ENCODE results near the gene GPRC5B.

Gene GPRC5B

GRCh38 chr16:19909750-19910322, 25.2 kb upstream of the GPRC5B start:
- TF ChIP-seq POLR2AphosphoS5 (IDR thresholded peaks at IDR 0.05; ENCODE audit: low read depth, low read length) (no peak), SIN3A (IDR thresholded peaks at IDR 0.05; ENCODE audit: borderline replicate concordance, insufficient read depth, low read length) (no peak), TAF1 (IDR thresholded peaks at IDR 0.05; ENCODE audit: borderline replicate concordance, insufficient read depth, low read length) (no peak), FOXP2 (optimal IDR thresholded peaks at IDR 0.05; ENCODE audit: borderline replicate concordance, extremely low read depth, extremely low read length, insufficient read depth) (no peak), REST (IDR thresholded peaks at IDR 0.05; ENCODE audit: insufficient read depth in 1 of 2, low read depth in 2 of 2, low read length in 2 of 2) (no peak)

GRCh38 chr16:19908921-19909320, 24.3 kb upstream of the GPRC5B start:
- TF ChIP-seq REST (IDR thresholded peaks at IDR 0.05; ENCODE audit: insufficient read depth in 1 of 2, low read depth in 2 of 2, low read length in 2 of 2): no peak
- TF ChIP-seq SIN3A (IDR thresholded peaks at IDR 0.05; ENCODE audit: borderline replicate concordance, insufficient read depth, low read length): no peak
- TF ChIP-seq FOXP2 (optimal IDR thresholded peaks at IDR 0.05; ENCODE audit: borderline replicate concordance, extremely low read depth, extremely low read length, insufficient read depth): no peak
- TF ChIP-seq TAF1 (IDR thresholded peaks at IDR 0.05; ENCODE audit: borderline replicate concordance, insufficient read depth, low read length): no peak
- TF ChIP-seq POLR2AphosphoS5 (IDR thresholded peaks at IDR 0.05; ENCODE audit: low read depth, low read length): no peak

GRCh38 chr16:19907161-19907992, 22.7 kb upstream of the GPRC5B start:
- TF ChIP-seq SIN3A (IDR thresholded peaks at IDR 0.05; ENCODE audit: borderline replicate concordance, insufficient read depth, low read length) (no peak), POLR2AphosphoS5 (IDR thresholded peaks at IDR 0.05; ENCODE audit: low read depth, low read length) (no peak), FOXP2 (optimal IDR thresholded peaks at IDR 0.05; ENCODE audit: borderline replicate concordance, extremely low read depth, extremely low read length, insufficient read depth) (no peak), REST (IDR thresholded peaks at IDR 0.05; ENCODE audit: insufficient read depth in 1 of 2, low read depth in 2 of 2, low read length in 2 of 2) (no peak), TAF1 (IDR thresholded peaks at IDR 0.05; ENCODE audit: borderline replicate concordance, insufficient read depth, low read length) (no peak)

- TF ChIP-seq FOXP2 (optimal IDR thresholded peaks at IDR 0.05; ENCODE audit: borderline replicate concordance, extremely low read depth, extremely low read length, insufficient read depth) (no peak), SIN3A (IDR thresholded peaks at IDR 0.05; ENCODE audit: borderline replicate concordance, insufficient read depth, low read length) (no peak), TAF1 (IDR thresholded peaks at IDR 0.05; ENCODE audit: borderline replicate concordance, insufficient read depth, low read length) (no peak), REST (IDR thresholded peaks at IDR 0.05; ENCODE audit: insufficient read depth in 1 of 2, low read depth in 2 of 2, low read length in 2 of 2) (no peak)
These were observed 16.5 kb upstream of the GPRC5B start for GRCh38 chr16:19901164-19901563.
